ENCODE data around the gene ZNF878. TPM values are rescaled to one million over a fixed set of nuclear protein-coding genes. Genes with fewer than 3 reads are reported as not detected.

The ZNF878 gene
- total RNA-seq, result 0.16 TPM in 1 of 2 replicates, not detected in the other

GRCh38 chr19:12052497-12053169 lies at the start of gene ZNF878:
Gene ZNF878 (minus strand): TSS chr19:12052961. CDS start chr19:12052801, 160 bp downstream.

GRCh38 chr19:12064590-12065538 lies 12.1 kb upstream of the ZNF878 start, which contains the start of gene ZNF844:
Gene ZNF844 (plus strand): TSS chr19:12064731. CDS start chr19:12064874, 143 bp downstream.

GRCh38 chr19:12035220-12036172 lies 17.3 kb downstream of the ZNF878 start, which contains the start of gene ZNF433:
Gene ZNF433 (minus strand): TSS chr19:12035679. CDS start chr19:12035539, 140 bp downstream.

Other genes with a start within 250 kb of the ZNF878 start
- 2.4 and 3.9 TPM in 2 replicates for gene ZNF440, start 238.7 kb downstream of the ZNF878 start, total RNA-seq
- 1.0 and 1.6 TPM in 2 replicates for gene ZNF439, start 204.2 kb downstream of the ZNF878 start, total RNA-seq
- gene ZNF69, start 165.2 kb downstream of the ZNF878 start, total RNA-seq, result 8.0 and 8.6 TPM in 2 replicates
- gene ZNF700, start 127.9 kb downstream of the ZNF878 start, total RNA-seq, result 2.9 and 4.6 TPM in 2 replicates
- gene ZNF763, start 87.9 kb downstream of the ZNF878 start, total RNA-seq, result 0.33 and 0.89 TPM in 2 replicates
- 2.0 and 2.4 TPM in 2 replicates for gene ZNF433, start 17.3 kb downstream of the ZNF878 start, total RNA-seq
- 1.3 and 1.8 TPM in 2 replicates for gene ZNF844, start 11.8 kb upstream of the ZNF878 start, total RNA-seq
- 2.5 and 2.6 TPM in 2 replicates for gene ZNF20, start 87.4 kb upstream of the ZNF878 start, total RNA-seq
- 2.8 and 3.7 TPM in 2 replicates for gene ZNF625, start 103.8 kb upstream of the ZNF878 start, total RNA-seq
- 1.6 and 3.4 TPM in 2 replicates for gene ZNF136, start 110.1 kb upstream of the ZNF878 start, total RNA-seq
- 1.1 and 3.8 TPM in 2 replicates for gene ZNF44, start 241.9 kb upstream of the ZNF878 start, total RNA-seq

All from mesangial cell (primary cell).